Activated CD8-positive, alpha-beta T cell treated with anti-CD3 and anti-CD28 coated beads, Interleukin-2, amount 10 ng/mL, durations not matched to agents 7 days and 5 days (primary cell): ENCODE results near the gene SPATA17. TPM values are rescaled to one million over a fixed set of nuclear protein-coding genes. Genes with fewer than 3 reads are reported as not detected.

Experiments used
- total RNA-seq, 2 experiments: library from RNA; stranded (reverse); gene quantifications; one replicate each; pipeline ENCODE4 v1.2.3, GENCODE V29; 2021

SPATA17 gene
- total RNA-seq, 2 experiments from 2014 or later = not detected

Other genes starting within 250 kb of the SPATA17 start
- gene GPATCH2, start 254 bp upstream of the SPATA17 start, total RNA-seq = 10 to 100 TPM in 1 of 2 experiments, 1 to 10 TPM in 1; 10.0 to 10.7 TPM